ENCODE results near the gene RPL7A.

- TF ChIP-seq POLR2A (IDR thresholded peaks at IDR 0.05; ENCODE audit: low read depth, low read length) (no peak), TAF1 (IDR thresholded peaks at IDR 0.05; ENCODE audit: low read depth, low read length) (no peak), POLR2AphosphoS5 (IDR thresholded peaks at IDR 0.05; ENCODE audit: low read depth, low read length) (no peak), SPI1 (IDR thresholded peaks at IDR 0.05; ENCODE audit: low read depth, low read length) (no peak), PAX5 (IDR thresholded peaks at IDR 0.05; ENCODE audit: insufficient read depth, low read length, severe bottlenecking) (no peak)
Measured at GRCh38 chr9:133307301-133307700, 40.7 kb upstream of the RPL7A start.

Data from GM12891 (cell line).